Tongue (tissue), 2 donors: Measurements from ENCODE around the gene CMIP. TPM values are rescaled to one million over a fixed set of nuclear protein-coding genes. Genes with fewer than 3 reads are reported as not detected.
A peak's percentile ranks its signal among the peaks of the same experiment; 100 is the strongest.

Experiments
- DNase-seq: peaks from one replicate; pipeline ENCODE4 v3.0.0-alpha.2; 2015
- total RNA-seq: library from RNA; depleted of rRNA; stranded (reverse); fragments of >200 nt; gene quantifications from one replicate; pipeline ENCODE4 v1.2.3, GENCODE V29; 2014

The CMIP gene
- total RNA-seq, 1 donor from 2014 or later, result 30.0 TPM

GRCh38 chr16:81587626-81588160, 143.1 kb downstream of the CMIP start:
- DNase-seq, result no peak

GRCh38 chr16:81588326-81589081, 143.9 kb downstream of the CMIP start:
- no peak for DNase-seq

- DNase-seq, result no peak
Measured at GRCh38 chr16:81589975-81590650, 145.5 kb downstream of the CMIP start.

- DNase-seq, result no peak
Measured at GRCh38 chr16:81590714-81591544, 146.3 kb downstream of the CMIP start.

GRCh38 chr16:81591545-81591870, 146.9 kb downstream of the CMIP start:
- no peak for DNase-seq

- DNase-seq, result no peak
Measured at GRCh38 chr16:81592353-81592866, 147.8 kb downstream of the CMIP start.

- peak; percentile 75 for DNase-seq
Measured at GRCh38 chr16:81593481-81593880, 148.9 kb downstream of the CMIP start.

- no peak for DNase-seq
Measured at GRCh38 chr16:81595629-81596292, 151.2 kb downstream of the CMIP start.

GRCh38 chr16:81597079-81597658, 152.6 kb downstream of the CMIP start:
- no peak for DNase-seq

GRCh38 chr16:81598083-81598482, 153.5 kb downstream of the CMIP start:
- DNase-seq, result no peak

- no peak for DNase-seq
Measured at GRCh38 chr16:81599034-81599744, 154.6 kb downstream of the CMIP start.

GRCh38 chr16:81600275-81600674, 155.7 kb downstream of the CMIP start:
- DNase-seq, result peak; percentile 53

GRCh38 chr16:81601008-81601428, 156.4 kb downstream of the CMIP start:
- peak; percentile 95 for DNase-seq

GRCh38 chr16:81601601-81602255, 157.1 kb downstream of the CMIP start:
- peak; percentile 82 for DNase-seq

GRCh38 chr16:81602256-81602776, 157.7 kb downstream of the CMIP start:
- no peak for DNase-seq

GRCh38 chr16:81602792-81603191, 158.2 kb downstream of the CMIP start:
- DNase-seq, result no peak

GRCh38 chr16:81604960-81605383, 160.4 kb downstream of the CMIP start:
- no peak for DNase-seq

- DNase-seq, result no peak
Measured at GRCh38 chr16:81606039-81606438, 161.4 kb downstream of the CMIP start.

GRCh38 chr16:81607006-81607405, 162.4 kb downstream of the CMIP start:
- DNase-seq, result no peak
